BJ (cell line): ENCODE data around the gene PROX2. TPM values are rescaled to one million over a fixed set of nuclear protein-coding genes. Genes with fewer than 3 reads are reported as not detected.
A peak's percentile ranks its signal among the peaks of the same experiment; 100 is the strongest.

Source experiments
- CTCF ChIA-PET: fragments of 350-600 bp; formaldehyde crosslinking; extraction: SDS; loops from one replicate; lab custom pipeline; 2021; ENCODE audit warnings: antibody characterized with exemption, inconsistent platforms; lab: Yijun Ruan, JAX
- POLR2A ChIA-PET: fragments of 300-600 bp; sonication (Branson Sonifier 250); formaldehyde crosslinking; extraction: SDS; loops from one replicate; lab custom pipeline; 2021; ENCODE audit warnings: antibody characterized with exemption; lab: Charles Lee
- DNase-seq: peaks from one replicate; pipeline ENCODE4 v3.0.0-alpha.2; 2011; ENCODE audit warnings: low read depth
- H3K27me3 ChIP-seq: 2 replicates; pipeline ENCODE4 v1.6.0; 2011; ENCODE audit warnings: low read length; ENCODE audit not compliant: control insufficient read depth, insufficient read depth
- H3K36me3 ChIP-seq: 2 replicates; pipeline ENCODE4 v1.5.1; 2011; ENCODE audit warnings: low read length; ENCODE audit not compliant: control insufficient read depth, insufficient read depth
- H3K4me3 ChIP-seq: 2 replicates; pipeline ENCODE4 v1.5.1; 2011; ENCODE audit warnings: low read depth, mild to moderate bottlenecking, control low read depth, low read length
- polyA plus RNA-seq: library from polyadenylated mRNA; depleted of rRNA; stranded (reverse); fragments of >200 nt; gene quantifications from 2 replicates; pipeline ENCODE4 v1.2.3, GENCODE V29; 2011
- TF ChIP-seq, protein P1 (sequence below): IDR thresholded peaks from 2 replicates; pipeline ENCODE4 v1.5.1; 2011; ENCODE audit warnings: low read depth, mild to moderate bottlenecking, control low read depth, inconsistent platforms, low read length, moderate library complexity; ENCODE audit not compliant: insufficient read depth

PROX2 gene
- polyA plus RNA-seq, 1 experiment: not detected

DNA sequence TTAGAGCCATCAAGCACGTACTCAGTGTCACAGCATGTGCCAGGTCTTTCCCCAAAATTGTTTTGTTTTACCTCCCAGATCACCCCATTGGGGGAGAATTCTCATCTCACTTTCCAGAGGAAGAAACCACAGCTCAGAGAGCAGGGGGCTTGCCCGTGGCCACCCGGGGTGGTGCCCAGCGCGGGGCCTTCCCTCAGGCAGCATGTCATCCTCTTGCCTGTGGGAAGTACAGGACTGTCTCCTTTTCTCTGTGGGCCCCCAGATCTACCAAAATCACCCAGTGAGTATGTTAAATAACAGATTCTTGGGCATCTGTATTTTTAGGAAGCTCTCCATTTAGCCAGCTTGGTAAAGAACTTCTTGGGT lies 41.2 kb upstream of the PROX2 start:
- TF ChIP-seq, protein P1, sequence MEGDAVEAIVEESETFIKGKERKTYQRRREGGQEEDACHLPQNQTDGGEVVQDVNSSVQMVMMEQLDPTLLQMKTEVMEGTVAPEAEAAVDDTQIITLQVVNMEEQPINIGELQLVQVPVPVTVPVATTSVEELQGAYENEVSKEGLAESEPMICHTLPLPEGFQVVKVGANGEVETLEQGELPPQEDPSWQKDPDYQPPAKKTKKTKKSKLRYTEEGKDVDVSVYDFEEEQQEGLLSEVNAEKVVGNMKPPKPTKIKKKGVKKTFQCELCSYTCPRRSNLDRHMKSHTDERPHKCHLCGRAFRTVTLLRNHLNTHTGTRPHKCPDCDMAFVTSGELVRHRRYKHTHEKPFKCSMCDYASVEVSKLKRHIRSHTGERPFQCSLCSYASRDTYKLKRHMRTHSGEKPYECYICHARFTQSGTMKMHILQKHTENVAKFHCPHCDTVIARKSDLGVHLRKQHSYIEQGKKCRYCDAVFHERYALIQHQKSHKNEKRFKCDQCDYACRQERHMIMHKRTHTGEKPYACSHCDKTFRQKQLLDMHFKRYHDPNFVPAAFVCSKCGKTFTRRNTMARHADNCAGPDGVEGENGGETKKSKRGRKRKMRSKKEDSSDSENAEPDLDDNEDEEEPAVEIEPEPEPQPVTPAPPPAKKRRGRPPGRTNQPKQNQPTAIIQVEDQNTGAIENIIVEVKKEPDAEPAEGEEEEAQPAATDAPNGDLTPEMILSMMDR: no peak
- no peaks in the 10 kb centered on the region for H3K27me3 ChIP-seq
- CTCF ChIA-PET: interaction anchor here (0.8 to 4.9 kb wide), 6 partner anchors 9 to 171 kb away, joined by 3 to 44 read pairs (median 4); no protein-coding TSS in a partner anchor
- H3K36me3 ChIP-seq: no peaks in the 10 kb centered on the region
- POLR2A ChIA-PET: no interaction called here
- DNase-seq: no peak
- H3K4me3 ChIP-seq: no peak overlapping the region

DNA sequence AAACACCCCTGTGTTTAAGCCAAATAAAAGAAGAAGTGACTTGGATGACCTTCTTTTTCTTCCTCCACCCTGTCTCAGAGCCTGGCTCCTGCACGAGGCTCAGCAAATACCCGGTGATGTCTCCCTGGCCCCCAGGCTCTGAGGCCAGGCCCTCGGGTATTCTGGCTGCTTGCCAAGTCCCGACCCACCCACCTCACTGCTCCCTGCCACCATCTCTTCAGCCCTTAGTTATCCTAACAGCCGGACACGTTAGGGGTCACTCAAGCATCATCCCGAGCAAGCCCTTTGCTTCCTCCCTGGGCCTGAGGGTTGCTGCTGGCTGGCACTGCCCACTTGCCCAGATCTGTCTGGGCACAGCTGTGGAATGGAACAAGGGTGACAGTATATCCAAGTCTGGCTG lies 39.9 kb upstream of the PROX2 start:
- DNase-seq: no peak
- CTCF ChIA-PET: interaction anchor here (0.6 to 4.9 kb wide), 4 partner anchors 10 to 481 kb away, joined by 3 to 44 read pairs (median 4); no protein-coding TSS in a partner anchor
- Histone ChIP-seq H3K36me3 (no peaks in the 10 kb centered on the region), H3K27me3 (no peaks in the 10 kb centered on the region), H3K4me3 (no peak overlapping the region)
- TF ChIP-seq, protein P1: no peak
- POLR2A ChIA-PET: no interaction called here

DNA sequence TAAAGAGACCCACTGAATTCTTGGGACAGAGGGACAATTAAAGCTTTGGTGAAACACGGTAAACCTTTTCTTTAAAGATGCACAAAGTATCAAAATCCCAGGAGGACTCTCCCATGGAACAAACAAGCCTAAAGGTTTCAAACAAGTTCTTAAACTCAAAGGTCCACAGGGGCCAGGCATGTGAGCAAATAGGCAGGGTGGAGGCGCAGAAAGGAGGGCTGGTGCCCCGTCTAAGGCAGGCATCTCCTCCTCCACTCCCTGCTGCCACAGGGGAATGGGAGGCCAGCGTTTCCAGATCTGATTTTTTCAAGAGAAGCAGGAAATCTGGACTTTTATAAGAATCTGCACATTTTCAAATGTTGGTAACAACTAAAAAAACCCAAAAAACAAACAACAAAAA lies 39.5 kb upstream of the PROX2 start:
- Histone ChIP-seq H3K27me3 (no peaks in the 10 kb centered on the region), H3K36me3 (no peaks in the 10 kb centered on the region), H3K4me3 (no peak overlapping the region)
- DNase-seq: no peak
- CTCF ChIA-PET: interaction anchor here (0.8 to 4.9 kb wide), 6 partner anchors 10 to 173 kb away, joined by 3 to 44 read pairs (median 4); no protein-coding TSS in a partner anchor
- POLR2A ChIA-PET: no interaction called here
- TF ChIP-seq, protein P1: no peak

DNA sequence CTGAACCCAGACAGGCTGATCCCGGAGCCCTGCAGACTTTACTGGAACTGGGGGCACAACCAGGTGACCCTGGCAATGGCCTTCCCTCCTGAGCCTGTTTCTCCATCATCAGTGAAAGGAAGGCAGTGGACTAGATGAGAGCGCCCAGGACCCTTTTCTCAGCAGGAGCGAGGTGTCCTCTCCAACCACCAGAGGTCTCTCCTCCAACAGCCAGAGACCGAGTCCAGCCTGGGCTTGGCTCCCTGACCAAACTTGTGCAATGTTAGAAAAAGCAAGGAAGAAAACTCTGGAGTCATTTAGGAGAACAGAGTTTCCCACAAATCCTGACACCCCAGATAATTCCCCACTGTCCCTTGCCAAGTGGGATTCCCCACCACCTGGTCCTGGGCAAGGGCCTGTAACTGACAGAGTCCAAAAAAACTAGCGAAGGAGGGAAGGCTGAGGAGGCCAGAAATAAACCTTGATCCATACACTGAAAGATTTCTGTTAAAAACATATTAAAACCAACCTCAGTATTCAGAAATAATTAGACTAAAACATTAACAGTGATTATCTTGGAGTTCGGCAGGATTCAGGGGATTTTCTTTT lies 38.1 kb upstream of the PROX2 start:
- POLR2A ChIA-PET: no interaction called here
- no peaks in the 10 kb centered on the region for H3K27me3 ChIP-seq
- H3K36me3 ChIP-seq: no peaks in the 10 kb centered on the region
- no peak overlapping the region for H3K4me3 ChIP-seq
- CTCF ChIA-PET: interaction anchor here (4.9 kb wide), 1 partner anchor 174 kb away, joined by 44 read pairs; no protein-coding TSS in a partner anchor
- TF ChIP-seq, protein P1: peak; percentile 93
- no peak for DNase-seq

DNA sequence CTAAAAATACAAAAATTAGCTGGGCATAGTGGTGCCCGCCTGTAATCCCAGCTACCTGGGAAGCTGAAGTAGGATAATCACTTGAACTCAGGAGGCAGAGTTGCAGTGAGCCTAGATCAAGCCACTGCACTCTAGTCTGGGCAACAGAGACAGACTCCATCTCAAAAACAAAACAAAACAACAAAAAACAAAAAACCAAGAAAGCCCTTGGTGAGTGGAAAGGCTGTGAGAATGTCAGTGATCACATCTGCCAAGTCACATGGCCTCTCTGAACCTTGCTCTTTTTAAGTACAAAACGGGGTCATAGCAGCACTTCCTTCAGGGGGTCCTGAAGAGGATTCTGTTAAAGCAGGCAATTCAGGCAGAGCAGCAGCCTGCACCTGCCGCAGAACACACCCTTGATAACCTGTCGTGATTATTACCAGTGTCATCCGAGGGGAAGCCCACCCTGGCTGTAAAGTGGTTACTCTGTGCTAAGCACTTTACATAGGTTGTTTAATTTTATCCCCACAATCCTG lies 37.5 kb upstream of the PROX2 start:
- Histone ChIP-seq H3K27me3 (no peaks in the 10 kb centered on the region), H3K36me3 (no peaks in the 10 kb centered on the region), H3K4me3 (no peak overlapping the region)
- DNase-seq: no peak
- POLR2A ChIA-PET: no interaction called here
- TF ChIP-seq, protein P1: no peak
- CTCF ChIA-PET: interaction anchor here (1.0 to 9.4 kb wide), 2 partner anchors 28 to 175 kb away, joined by 4 to 107 read pairs; no protein-coding TSS in a partner anchor
